Subcutaneous abdominal adipose tissue (tissue), 5 donors: ENCODE measurements around the gene ADGB.
"Not testable (repeated sequence)": the region's sequence is repeated elsewhere in the genome, so short reads cannot be mapped to it uniquely, and the experiment has no call there.

Experiments used
- H3K27ac ChIP-seq: one replicate; pipeline ENCODE4 v1.7.0; 2013; ENCODE audit warnings: low read depth, mild to moderate bottlenecking, inconsistent platforms, low read length, moderate library complexity
- H3K27me3 ChIP-seq, 5 donors: one replicate each; pipeline ENCODE4 v1.7.0; 2013; ENCODE audit warnings: low read length in 5 of 5, inconsistent platforms in 1 of 5; ENCODE audit not compliant: control insufficient read depth in 5 of 5, insufficient read depth in 4 of 5
- H3K36me3 ChIP-seq, 5 donors: one replicate each; pipeline ENCODE4 v1.7.0; 2013; ENCODE audit warnings: low read length in 5 of 5; ENCODE audit not compliant: control insufficient read depth in 5 of 5, insufficient read depth in 5 of 5
- H3K4me1 ChIP-seq, 5 donors: one replicate each; pipeline ENCODE4 v1.7.0; 2013; ENCODE audit warnings: low read length in 5 of 5, mild to moderate bottlenecking in 3 of 5, moderate library complexity in 1 of 5; ENCODE audit not compliant: control insufficient read depth in 5 of 5, insufficient read depth in 5 of 5
- H3K4me3 ChIP-seq, 5 donors: one replicate each; pipeline ENCODE4 v1.7.0; 2013; ENCODE audit warnings: low read length in 5 of 5, low read depth in 1 of 5
- H3K9ac ChIP-seq, 5 donors: one replicate each; pipeline ENCODE4 v1.7.0; 2013; ENCODE audit warnings: low read length in 5 of 5, mild to moderate bottlenecking in 4 of 5, moderate library complexity in 3 of 5
- H3K9me3 ChIP-seq, 5 donors: one replicate each; pipeline ENCODE4 v1.7.0; 2013; ENCODE audit warnings: low read length in 5 of 5; ENCODE audit not compliant: control insufficient read depth in 5 of 5
- donor health status: healthy.
- donor health status: healthy.
- donor health status: healthy.
- donor health status: healthy.
- donor health status: healthy.

Gene ADGB

GRCh38 chr6:146829792-146830565 lies 231.2 kb downstream of the ADGB start:
- peaks cover 0 to 3% (median 0%) of the 10 kb centered on the region in 5 donors for H3K27me3 ChIP-seq
- no peaks in the 10 kb centered on the region for H3K36me3 ChIP-seq
- no peak overlapping the region for H3K4me3 ChIP-seq
- H3K9ac ChIP-seq: no peak overlapping the region
- H3K9me3 ChIP-seq: no peaks in the 10 kb centered on the region
- no peak overlapping the region for H3K27ac ChIP-seq
- H3K4me1 ChIP-seq: no peaks in the 10 kb centered on the region

GRCh38 chr6:146833157-146833556 lies 234.4 kb downstream of the ADGB start:
- Histone ChIP-seq H3K4me1 (no peaks in the 10 kb centered on the region), H3K27ac (no peak overlapping the region), H3K36me3 (no peaks in the 10 kb centered on the region), H3K9ac (no peak overlapping the region), H3K9me3 (no peaks in the 10 kb centered on the region), H3K4me3 (no peak overlapping the region), H3K27me3 (peaks cover 0 to 3% (median 0%) of the 10 kb centered on the region in 5 donors)

GRCh38 chr6:146840216-146840615 lies 241.4 kb downstream of the ADGB start:
- Histone ChIP-seq H3K4me1 (peaks cover 0 to 2% (median 0%) of the 10 kb centered on the region in 5 donors), H3K9me3 (no peaks in the 10 kb centered on the region), H3K4me3 (no peak overlapping the region), H3K9ac (no peak overlapping the region), H3K36me3 (no peaks in the 10 kb centered on the region), H3K27ac (no peak overlapping the region), H3K27me3 (no peaks in the 10 kb centered on the region)

GRCh38 chr6:146840641-146841040 lies 241.9 kb downstream of the ADGB start:
- H3K27ac ChIP-seq: no peak overlapping the region
- no peaks in the 10 kb centered on the region for H3K9me3 ChIP-seq
- peaks cover 0 to 2% (median 0%) of the 10 kb centered on the region in 5 donors for H3K4me1 ChIP-seq
- no peak overlapping the region for H3K9ac ChIP-seq
- H3K4me3 ChIP-seq: no peak overlapping the region
- H3K27me3 ChIP-seq: no peaks in the 10 kb centered on the region
- H3K36me3 ChIP-seq: no peaks in the 10 kb centered on the region

- peaks cover 0 to 6% (median 0%) of the 10 kb centered on the region in 5 donors for H3K4me1 ChIP-seq
- H3K27ac ChIP-seq: no peak overlapping the region
- H3K36me3 ChIP-seq: no peaks in the 10 kb centered on the region
- peaks cover 0 to 3% (median 0%) of the 10 kb centered on the region in 5 donors for H3K27me3 ChIP-seq
- no peak overlapping the region for H3K9ac ChIP-seq
- no peaks in the 10 kb centered on the region for H3K9me3 ChIP-seq
- no peak overlapping the region for H3K4me3 ChIP-seq
These were observed 248.7 kb downstream of the ADGB start for GRCh38 chr6:146847426-146847825.

GRCh38 chr6:146850238-146850896 lies 251.6 kb downstream of the ADGB start:
- Histone ChIP-seq H3K27me3 (peaks cover 0 to 3% (median 0%) of the 10 kb centered on the region in 5 donors), H3K9ac (no peak overlapping the region), H3K27ac (no peak overlapping the region), H3K4me3 (no peak overlapping the region), H3K4me1 (peaks cover 0 to 6% (median 0%) of the 10 kb centered on the region in 5 donors), H3K36me3 (no peaks in the 10 kb centered on the region), H3K9me3 (no peaks in the 10 kb centered on the region)

- Histone ChIP-seq H3K4me1 (peaks cover 0 to 6% (median 0%) of the 10 kb centered on the region in 5 donors), H3K4me3 (no peak overlapping the region), H3K9ac (no peak overlapping the region), H3K9me3 (no peaks in the 10 kb centered on the region), H3K27me3 (peaks cover 0 to 3% (median 0%) of the 10 kb centered on the region in 5 donors), H3K36me3 (no peaks in the 10 kb centered on the region), H3K27ac (no peak overlapping the region)
These were observed 252.2 kb downstream of the ADGB start for GRCh38 chr6:146850981-146851380.

GRCh38 chr6:146851837-146852236 lies 253.1 kb downstream of the ADGB start:
- Histone ChIP-seq H3K27ac (no peak overlapping the region), H3K27me3 (peaks cover 0 to 3% (median 0%) of the 10 kb centered on the region in 5 donors), H3K9ac (no peak overlapping the region), H3K36me3 (no peaks in the 10 kb centered on the region), H3K4me3 (no peak overlapping the region), H3K9me3 (no peaks in the 10 kb centered on the region), H3K4me1 (peaks cover 0 to 6% (median 0%) of the 10 kb centered on the region in 5 donors)

- not testable (repeated sequence) for H3K4me3 ChIP-seq, H3K9ac ChIP-seq, H3K27ac ChIP-seq, H3K4me1 ChIP-seq, H3K9me3 ChIP-seq, H3K36me3 ChIP-seq, H3K27me3 ChIP-seq
These were observed 255.9 kb downstream of the ADGB start for GRCh38 chr6:146854521-146855255.

- Histone ChIP-seq H3K27me3 (no peaks in the 10 kb centered on the region), H3K27ac (no peak overlapping the region), H3K36me3 (no peaks in the 10 kb centered on the region), H3K4me3 (no peak overlapping the region), H3K4me1 (peaks cover 0 to 6% (median 3%) of the 10 kb centered on the region in 5 donors), H3K9ac (no peak overlapping the region), H3K9me3 (no peaks in the 10 kb centered on the region)
These were observed 257.1 kb downstream of the ADGB start for GRCh38 chr6:146855889-146856288.
